ENCODE data around the gene WDFY3.

DNA sequence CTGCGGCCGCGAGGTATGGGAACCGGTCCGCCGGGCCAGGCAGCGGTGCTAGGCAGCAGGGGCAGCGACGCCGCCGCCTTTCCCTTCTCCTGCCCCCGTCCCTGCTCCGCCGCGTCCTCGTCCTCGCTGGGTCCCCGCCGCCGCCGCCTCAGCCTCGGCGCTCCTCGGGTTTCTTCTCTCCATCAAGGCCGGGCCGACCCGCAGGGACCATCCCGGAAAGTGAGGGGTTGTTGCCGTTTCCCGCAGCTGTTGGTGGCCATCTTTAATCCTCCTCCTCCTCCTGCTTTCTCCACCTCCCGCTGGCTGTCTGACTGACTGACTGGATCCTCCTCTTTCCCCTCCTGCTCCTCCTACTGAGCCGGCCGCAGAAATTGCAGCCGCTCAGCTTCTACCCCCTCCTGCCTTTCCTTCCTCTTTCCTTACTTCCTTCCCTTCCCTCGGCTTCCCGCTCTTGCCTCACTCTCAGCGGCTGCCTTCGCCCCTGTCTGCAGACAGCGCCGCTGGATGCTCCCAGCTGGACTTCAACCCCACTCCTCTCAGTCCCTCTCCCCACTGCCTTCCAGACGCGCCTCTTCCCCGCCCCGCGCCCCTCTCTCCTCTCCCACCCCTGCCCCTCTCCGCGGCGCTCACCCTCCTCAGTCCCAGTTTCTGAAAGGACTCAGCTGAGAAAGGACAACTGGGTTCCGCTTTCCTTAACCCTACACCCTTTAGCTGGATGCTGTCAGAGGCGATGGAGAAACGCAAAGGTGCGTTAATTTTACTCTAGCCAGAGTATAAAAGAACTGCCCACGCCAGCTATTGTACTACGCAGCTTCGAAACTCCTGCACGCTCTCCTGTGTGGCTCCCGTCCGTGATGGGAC is at the start of gene WDFY3:
- TF ChIP-seq EZH2 (IDR thresholded peaks at IDR 0.05; ENCODE audit: borderline replicate concordance, insufficient read depth, low read depth, low read length, poor library complexity, severe bottlenecking) = no peak
- TF ChIP-seq, protein P1, sequence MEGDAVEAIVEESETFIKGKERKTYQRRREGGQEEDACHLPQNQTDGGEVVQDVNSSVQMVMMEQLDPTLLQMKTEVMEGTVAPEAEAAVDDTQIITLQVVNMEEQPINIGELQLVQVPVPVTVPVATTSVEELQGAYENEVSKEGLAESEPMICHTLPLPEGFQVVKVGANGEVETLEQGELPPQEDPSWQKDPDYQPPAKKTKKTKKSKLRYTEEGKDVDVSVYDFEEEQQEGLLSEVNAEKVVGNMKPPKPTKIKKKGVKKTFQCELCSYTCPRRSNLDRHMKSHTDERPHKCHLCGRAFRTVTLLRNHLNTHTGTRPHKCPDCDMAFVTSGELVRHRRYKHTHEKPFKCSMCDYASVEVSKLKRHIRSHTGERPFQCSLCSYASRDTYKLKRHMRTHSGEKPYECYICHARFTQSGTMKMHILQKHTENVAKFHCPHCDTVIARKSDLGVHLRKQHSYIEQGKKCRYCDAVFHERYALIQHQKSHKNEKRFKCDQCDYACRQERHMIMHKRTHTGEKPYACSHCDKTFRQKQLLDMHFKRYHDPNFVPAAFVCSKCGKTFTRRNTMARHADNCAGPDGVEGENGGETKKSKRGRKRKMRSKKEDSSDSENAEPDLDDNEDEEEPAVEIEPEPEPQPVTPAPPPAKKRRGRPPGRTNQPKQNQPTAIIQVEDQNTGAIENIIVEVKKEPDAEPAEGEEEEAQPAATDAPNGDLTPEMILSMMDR (IDR thresholded peaks at IDR 0.05) = no peak

All from B cell (primary cell).